SIG-M5 (cell line): Measurements from ENCODE around the gene MTHFR.
A peak's percentile ranks its signal among the peaks of the same experiment; 100 is the strongest.

Experiments
- DNase-seq: peaks from one replicate; lab custom pipeline; 2025; lab: John Stamatoyannopoulos, UW

MTHFR gene

DNA sequence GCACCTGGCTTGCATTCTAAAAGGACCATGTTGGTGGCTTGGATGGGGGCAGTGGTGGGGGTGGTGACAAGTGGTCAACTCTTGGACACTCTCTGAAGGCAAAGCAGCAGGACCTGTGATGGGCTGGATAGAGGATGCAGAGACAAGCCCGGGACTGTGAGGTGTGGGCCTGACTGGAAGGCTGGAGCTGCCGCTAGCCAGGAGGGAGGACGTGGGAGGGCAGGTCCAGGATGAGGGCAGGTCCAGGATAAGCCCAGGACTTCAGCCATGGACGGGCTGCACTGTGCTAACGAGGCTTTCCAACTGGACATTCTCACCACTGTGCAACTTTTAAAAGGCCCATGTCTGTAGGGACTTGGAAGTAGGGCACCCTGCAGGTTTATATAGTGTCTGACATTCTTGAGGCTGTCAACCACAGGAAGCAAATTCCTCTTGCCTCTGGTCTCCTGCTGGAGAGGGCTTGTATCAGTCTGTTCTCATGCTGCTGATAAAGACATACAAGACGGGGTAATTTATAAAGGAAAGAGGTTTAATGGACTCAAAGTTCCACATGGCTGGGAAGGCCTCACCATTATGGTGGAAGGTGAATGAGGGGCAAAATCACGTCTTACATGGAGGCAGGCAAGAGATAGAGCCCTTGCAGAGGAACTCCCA, 52.1 kb downstream of the MTHFR start:
- no peak for DNase-seq

DNA sequence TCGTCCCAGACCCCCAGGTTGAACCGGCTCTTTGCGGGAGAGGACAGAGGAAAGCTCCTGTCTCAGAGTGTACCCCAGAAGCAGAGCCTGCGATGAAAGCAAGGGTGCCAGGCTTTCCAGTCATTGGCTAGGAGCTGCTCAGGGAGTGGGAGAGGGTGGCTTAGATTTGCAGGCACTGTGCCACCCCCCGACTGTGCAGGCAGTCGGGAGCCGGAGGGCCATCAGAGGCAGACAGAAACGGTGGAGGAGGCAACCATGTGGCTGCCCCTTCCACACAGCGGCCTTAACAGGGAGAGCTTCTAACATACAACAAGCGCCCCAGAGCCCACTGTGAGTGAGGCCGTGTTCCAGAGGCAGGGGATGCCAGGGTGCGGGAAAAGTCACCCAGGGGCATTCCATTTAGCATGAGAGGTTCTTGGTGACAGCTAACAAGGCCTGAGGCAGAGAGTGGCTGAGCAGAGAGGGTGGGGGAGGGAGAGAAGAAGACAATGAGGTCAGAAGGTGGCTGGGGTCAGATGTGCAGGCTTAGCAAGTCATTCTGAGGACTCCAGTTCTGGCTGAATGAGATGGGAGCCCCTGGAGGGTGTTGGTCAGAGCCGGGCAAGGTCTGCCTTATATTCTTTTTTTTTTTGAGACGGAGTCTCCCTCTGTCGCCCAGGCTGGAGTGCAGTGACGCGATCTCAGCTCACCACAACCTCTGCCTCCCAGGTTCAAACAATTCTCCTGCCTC, 53.2 kb downstream of the MTHFR start:
- no peak for DNase-seq

DNA sequence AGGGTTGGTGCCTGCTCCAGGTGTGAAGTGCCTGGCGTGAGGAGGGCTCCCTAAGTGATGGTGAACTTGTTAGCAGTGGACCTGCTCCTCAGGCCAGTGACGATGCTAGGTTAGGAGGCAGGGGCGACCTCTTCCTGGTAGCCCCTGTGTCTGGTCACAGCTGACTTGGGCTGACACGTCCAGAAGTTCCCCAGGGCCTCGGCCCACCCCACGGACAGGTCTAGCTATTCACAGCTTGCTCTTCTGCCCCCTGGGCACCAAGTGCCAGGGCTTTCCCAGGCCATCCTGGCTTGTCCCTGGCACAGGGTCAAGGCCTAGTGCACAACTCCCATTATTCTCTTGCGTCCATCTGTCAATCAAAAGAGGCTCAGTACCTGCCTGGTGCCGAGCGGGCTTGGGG, 54.7 kb downstream of the MTHFR start:
- no peak for DNase-seq

DNA sequence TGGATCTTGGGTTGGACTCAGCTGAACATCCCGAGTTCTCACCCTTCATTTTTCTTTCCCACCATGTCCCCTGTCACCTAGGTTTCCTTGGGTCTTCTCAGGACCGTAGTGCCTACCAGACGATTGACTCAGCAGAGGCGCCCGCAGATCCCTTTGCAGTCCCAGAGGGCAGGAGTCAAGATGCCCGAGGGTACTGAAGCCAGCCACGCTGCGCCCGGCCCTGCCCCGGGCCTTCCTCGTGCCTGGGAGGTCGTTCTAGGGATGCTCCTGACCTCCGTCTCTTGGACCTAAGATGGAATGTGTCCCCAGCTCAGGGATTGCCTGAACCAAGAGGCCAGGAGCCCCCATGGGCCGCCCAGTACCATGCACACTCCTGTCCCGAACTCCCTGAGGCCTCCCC, 55.8 kb downstream of the MTHFR start:
- DNase-seq = no peak

DNA sequence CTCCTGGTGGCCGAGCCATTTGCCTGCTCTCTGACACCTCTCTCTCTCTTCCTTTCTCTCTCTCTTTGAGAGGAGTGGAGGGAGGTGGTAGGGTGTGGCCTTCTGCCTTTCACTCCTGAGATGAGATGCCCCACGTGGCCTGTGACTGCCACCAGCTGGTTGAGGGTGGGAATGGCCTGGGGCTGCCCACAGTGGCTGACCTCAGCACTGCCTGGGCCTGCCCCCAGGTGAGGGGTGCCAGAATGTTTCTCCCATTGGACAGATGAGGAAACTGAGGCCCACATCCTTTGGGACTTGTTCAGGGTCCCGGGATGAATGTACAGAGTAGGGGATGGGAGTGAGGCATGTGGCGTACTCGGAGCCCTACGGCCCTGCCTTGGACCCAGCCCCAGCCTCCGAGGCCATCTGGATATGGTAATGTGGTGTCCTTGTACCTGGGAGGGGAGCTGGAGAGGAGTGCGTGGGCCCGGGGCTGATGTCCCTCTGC, 56.5 kb downstream of the MTHFR start:
- DNase-seq = no peak

DNA sequence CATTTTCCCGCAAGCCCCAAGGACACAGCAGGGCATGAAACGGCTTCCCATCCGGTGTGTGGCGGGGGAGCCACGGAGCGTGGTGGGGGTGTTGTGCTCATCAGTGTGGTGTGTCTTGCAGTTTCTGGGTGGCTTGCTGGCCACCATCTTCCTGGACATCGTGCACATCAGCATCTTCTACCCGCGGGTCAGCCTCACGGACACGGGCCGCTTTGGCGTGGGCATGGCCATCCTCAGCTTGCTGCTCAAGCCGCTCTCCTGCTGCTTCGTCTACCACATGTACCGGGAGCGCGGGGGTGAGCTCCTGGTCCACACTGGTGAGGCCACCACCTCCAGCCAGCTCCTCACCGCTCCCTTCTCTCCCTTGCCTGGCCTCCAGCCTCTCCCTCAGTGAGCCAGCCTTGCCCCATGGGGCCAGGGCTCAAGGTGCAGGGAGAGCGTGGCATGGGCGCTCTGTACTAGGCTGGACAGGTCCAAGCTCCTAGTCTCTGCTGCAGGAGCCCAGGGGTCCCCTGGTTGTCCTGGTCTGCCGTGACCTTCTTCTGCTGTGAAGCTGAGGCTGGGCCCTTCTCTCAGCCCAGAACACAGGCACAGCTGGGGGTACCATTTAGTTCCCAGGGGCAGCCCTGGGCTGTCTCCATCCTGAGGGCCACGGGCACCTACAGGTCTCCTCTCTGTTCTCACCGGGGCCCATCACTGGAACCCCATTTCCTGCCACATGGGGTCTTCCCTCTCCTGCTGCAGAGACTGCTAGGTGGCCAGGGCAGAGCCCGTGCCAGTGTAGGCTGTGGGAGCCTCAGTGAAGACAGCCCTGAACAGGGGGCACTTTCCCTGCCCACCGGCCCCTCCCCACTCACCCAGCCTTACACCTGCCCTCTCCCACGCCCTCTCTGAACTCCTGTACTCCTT, 57.2 kb downstream of the MTHFR start:
- no peak for DNase-seq

DNA sequence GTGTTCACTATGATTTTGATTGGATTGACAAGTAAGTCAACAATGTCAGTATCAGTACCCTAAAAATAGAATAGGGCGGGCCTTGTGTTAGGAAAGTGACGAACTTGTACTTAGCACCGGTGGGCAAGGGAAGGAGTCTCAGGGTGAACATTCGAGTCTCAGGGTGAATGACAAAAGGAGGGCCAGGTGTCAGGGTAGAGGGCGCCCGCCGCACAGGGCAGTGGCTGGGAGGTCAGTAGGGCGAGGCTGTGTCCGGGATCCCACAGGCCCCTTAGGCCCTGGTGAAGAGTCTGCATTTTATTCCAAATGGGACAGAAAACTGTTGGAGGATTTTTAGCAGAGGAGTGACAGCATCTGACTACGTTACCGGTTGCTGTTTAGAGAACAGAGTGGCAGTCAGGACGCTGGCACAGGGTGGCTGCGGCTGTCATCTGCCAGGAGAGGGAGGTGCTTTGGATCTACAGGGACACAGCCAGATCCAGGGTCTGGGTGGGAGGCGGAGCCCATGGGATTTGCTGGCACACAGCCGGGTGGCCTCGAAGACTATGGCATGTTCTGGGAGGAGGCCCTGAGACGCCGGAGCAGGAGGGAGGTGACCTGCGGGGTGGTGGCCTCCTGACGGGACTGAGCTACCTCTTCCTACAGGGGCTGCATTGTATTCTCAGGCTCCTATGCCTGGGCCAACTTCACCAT, 58.8 kb downstream of the MTHFR start:
- DNase-seq = no peak

DNA sequence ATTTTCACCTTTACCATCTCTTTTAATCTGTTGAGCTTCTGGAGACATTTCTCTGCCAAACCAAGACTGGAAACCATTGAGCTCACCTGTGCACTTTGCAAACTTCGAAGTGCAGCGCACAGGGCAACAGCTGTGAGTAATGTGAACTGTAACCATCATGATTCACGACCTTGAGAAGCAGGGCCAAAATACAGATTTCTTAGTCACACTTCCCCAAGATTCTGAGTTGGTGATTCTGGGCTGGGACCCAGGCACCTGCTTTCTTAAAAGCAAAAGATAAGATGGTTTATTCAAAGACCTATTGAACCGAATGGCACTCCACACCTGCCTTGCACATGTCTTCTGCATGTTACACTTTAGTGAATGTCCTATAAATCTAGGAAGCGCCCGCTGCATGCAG, 59.7 kb downstream of the MTHFR start:
- no peak for DNase-seq

DNA sequence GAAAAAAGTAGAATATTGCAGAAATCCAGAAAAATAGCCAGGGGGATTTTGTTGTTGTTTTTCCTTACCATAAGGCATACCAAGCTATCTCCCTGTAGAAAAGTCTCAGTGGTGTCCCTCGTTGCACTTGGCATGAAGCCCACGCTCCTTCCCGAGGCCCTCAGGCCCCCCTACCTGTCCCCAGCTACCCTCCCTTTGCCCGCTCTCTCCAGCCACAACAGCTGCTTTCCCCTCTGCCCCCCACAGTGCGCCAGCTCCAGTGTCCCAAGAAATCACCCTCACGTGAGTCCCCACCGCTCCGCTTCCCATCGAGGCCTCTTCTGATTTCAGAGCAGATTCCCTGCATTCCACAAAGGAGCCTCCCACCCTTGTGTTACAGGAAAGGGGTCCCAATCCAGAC, 61.5 kb downstream of the MTHFR start:
- DNase-seq = no peak

DNA sequence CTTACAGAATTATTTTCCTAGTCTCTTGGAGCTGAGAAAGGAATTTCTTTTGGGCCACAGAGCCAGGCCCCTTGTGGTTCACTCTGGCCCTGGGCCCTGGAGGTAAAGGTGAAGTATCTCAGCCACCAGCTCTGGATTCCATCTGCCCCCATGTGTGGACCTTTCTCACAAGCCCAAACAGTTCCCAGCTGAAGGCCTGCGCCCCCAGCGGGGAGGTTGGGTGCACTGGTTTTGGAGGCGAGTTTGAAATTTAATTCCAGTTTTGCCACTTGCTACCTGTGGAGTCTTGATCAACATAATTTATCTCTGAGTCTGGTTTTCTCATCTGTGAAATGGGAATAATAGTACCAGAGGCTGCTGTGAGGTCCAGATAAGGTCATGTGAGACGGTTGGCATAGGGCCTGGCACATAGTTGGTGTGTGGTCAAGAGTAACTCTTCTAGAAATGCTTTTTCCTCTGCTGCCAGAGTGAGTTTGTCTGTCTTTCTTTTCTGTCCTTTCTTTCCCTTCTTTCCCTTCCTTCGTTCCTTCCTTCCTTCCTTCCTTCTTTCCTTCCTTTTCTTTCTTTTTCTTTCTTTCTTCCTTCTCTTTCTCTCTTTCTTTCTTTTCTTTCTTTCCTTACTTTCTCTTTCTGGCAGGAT, 63.7 kb downstream of the MTHFR start:
- no peak for DNase-seq

DNA sequence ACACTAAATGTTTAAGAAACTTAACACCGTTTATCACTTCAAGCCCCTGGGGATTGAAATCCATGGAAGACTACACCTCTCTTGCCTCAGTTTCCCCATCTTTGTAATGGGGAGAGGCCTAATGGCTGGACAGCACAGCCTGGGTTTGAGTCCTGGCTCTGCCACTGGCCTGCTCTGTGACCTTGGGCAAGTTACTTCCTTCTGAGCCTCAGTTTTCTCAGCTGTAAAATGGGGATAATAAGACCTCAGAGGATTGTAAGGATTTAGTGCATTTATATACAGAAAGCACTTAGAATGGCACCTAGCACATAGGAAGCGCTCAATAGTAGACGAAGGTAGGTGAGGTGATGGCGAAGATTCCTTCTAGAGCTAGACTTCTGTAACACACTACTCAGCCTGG, 64.3 kb downstream of the MTHFR start:
- no peak for DNase-seq

DNA sequence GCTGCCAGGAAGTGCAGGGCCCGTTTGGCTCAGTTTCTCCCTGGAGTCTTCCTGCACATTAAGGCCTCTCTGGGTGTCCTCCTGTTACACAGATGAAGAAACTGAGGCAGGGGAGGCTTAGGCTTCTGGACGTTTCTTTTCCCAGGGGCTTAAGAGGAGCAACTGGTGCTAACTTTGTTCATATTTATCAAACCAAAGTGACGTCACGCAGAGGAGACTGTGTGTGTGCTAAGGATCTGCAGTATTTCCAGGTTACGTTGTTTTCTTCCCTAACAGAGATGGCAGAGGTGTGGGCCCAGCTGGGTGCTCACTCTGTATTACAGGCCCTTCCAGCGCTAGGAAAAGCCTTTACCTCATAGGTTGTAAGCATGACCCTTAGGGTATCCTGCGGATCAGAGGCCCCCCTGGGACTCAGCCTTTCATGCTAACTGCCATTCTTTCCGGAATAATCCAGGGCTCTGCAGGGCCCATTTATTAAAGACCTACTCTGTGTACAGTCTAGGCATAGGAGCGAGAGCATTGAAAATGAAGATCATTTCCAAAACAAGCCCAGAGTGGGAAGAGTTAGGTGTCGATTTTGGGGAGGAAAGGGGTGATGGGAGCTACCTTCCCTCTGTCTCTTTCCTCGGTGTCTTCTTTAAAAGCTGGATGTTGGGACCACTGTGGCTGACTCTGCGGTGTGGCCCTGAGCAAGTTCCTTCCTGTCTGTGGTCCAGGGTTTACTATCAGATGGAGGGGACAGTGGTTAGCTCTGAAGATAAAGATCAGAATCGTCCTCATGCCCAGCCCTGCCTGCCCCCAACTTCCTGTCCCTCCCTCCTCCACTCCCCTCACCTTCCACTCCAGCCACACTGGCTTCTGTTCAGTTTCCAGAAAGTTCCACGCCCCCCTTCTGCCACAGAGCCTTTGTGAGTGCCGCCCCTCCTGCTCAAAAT, 65.2 kb downstream of the MTHFR start:
- no peak for DNase-seq

DNA sequence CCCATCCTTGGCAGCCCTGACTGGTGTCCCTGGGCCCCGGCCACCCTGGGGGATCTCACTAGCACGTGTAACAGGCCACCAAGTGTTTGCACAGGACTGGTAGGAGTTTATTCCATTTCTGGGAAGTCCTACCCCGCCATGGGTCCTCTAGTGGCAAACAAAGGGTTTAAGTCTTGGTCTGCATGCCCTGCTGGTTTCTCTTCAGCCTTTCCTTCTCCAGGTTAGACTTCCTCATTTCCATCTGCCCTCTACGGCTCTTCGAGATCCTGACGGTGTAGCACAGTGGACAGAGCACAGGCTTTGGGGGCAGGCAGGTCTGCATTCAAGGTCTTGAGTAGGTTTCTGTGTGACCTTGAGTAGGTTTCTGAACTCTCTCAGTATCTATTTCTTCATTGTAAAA, 67.0 kb downstream of the MTHFR start:
- DNase-seq = no peak

DNA sequence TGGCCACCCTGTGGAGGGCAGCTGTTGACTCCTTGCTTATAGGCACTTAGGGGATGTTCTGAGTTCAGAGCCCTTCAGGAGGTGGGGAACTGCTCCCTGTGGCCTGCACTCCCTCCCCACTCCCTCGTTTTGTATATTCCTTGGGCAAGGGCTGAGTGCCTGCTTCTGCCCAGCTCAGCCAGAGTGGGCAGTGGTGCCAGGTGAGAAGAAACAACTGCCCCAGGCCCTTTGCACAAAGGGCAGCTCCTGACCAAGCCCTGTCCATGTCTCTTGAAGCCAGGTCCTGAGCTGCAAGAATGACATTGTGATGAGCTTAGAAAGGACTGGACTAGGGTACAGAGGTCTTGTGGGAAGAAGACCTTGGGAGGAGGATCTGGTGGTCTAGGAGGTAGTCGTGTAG, 67.7 kb downstream of the MTHFR start:
- DNase-seq = no peak

DNA sequence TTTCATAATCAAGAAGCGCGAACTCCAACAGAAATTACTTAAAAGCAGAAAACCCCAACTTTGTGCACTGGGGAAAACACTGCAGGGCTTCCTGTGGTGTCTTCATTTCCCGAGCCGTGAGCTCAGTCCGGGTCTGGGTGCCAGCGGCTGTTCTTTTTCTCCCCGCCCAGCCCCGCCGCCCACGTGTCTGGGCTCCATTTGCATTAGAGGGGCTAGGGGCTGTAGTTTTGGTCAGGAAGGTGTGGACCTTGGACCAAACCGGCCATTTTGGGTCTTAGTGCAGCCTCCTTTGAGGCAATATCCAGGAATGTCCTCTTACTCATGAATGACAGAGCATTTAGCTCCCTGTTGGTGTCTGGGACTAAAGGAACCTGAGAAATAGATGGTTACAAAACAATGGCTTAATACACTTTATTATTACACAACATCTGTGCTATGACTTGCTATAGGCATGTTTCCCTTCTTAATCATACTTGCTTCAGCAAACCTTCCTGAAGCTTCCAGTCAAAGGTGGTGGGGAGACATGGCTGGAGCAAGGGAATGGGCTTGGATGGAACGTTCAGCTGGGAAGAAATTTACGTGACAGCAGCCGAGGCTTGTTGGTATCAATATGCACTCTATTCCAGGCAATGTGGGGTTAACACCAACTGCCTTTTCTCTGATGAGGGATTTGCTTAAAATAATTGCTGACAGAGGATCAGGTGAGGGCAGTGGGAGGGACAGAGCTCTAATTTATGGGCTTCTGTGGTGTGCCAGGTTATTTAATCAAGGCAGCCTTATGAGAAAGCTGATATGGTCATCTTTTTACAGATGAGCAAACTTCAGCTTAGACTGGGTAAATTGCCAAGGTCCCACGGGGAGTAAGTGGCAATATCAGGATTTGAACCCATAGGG, 68.8 kb downstream of the MTHFR start:
- peak; percentile 64 for DNase-seq

DNA sequence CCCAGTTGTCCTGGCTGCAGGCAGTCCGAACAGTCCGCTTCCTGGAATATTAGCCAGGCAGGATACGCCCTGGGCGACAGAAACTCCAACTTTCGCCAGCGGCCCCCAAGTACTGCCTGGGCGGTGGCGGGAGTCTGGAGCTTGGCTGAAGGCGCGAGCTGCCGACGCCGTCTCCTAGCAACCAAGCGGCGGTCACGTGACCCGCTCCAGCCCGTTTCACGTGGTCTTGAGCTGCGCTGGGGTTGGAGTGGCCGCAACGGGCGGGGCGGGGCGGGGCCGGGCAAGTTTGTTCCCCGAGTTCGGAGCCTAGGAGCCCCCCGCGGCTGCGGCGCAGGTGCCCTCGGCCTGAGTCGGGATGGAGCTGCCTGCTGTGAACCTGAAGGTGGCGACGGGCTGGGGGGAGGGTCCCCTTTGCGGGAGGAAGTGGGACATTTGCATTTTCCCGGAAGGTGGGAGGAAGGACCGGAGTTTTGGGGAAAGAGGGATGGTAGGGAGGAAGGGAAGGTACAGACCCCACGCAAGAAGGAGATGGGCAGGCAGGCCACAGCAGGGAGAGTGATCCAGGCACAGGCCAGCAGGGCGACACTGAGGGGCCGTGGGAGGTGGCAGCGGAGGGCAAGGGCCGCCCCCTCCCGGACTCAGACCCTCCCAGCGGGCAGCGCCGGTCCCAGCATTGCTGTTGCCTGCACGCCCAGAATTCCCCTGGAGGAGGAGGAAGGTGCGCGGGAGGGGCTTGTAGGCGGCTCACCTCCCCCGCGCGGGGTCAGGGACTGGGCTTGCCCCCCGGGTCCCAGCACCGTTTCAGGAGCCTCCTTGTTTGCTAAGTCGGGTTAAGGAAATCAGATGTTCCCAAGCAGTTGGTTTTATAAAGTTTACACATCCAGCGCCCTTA, 69.7 kb downstream of the MTHFR start, which contains the start of gene AGTRAP:
Gene AGTRAP (plus strand): TSS at position 283 of the 892 bp plus-strand sequence. CDS start 73 bp downstream, at position 356.
- DNase-seq = peak; percentile 51
